ENCODE results near the gene SRPX2.

Gene SRPX2, protein sequence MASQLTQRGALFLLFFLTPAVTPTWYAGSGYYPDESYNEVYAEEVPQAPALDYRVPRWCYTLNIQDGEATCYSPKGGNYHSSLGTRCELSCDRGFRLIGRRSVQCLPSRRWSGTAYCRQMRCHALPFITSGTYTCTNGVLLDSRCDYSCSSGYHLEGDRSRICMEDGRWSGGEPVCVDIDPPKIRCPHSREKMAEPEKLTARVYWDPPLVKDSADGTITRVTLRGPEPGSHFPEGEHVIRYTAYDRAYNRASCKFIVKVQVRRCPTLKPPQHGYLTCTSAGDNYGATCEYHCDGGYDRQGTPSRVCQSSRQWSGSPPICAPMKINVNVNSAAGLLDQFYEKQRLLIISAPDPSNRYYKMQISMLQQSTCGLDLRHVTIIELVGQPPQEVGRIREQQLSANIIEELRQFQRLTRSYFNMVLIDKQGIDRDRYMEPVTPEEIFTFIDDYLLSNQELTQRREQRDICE

DNA sequence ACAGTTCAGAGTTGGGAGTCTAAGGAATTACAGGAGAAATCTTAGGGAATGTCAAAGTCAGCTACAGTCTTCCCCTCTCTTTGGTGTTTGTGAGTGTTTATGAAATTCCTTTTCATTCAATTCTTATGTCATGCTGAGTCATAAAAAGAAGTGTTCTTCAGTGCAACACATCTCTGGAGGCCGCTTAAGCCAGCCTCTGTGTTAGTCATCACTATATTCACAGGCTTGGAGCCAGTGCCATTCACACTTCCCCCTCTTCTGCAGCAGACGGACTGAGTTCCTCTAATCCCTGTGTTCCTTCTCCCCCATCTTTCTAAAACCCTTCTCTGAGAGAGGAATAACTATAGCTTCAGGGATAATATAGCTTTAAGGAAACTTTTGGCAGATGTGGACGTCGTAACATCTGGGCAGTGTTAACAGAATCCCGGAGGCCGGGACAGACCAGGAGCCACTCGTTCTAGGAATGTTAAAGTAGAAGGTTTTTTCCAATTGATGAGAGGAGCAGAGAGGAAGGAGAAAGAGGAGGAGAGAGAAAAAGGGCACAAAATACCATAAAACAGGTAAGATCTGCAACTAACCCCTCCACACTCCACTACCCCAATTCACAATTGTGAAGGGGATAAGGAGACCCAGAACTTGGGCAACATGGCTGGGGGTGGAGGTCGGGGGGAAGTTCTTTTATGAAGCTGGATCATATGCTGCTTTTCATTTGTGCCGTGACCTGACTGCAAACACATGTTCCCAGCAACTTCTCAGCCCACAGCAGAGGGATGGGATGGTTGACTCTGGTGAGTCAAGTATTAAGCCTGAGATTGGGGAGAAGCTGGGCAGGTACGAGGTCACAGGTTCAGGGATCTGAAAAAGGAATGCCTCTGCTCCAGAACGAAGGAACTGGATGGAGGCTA is at the start of gene SRPX2:
SRPX2 (plus strand) TSS at position 244 of the 905 bp plus-strand sequence. CDS start 2,124 bp downstream, outside the sequence.
- Histone ChIP-seq H3K27ac (peak within 1 kb of the TSS; percentile 32 to 80), H3K4me3 (peak within 1 kb of the TSS; percentile 64)
- no peak for DNase-seq (ENCODE audit: low spot score)
- TF ChIP-seq, protein P1, sequence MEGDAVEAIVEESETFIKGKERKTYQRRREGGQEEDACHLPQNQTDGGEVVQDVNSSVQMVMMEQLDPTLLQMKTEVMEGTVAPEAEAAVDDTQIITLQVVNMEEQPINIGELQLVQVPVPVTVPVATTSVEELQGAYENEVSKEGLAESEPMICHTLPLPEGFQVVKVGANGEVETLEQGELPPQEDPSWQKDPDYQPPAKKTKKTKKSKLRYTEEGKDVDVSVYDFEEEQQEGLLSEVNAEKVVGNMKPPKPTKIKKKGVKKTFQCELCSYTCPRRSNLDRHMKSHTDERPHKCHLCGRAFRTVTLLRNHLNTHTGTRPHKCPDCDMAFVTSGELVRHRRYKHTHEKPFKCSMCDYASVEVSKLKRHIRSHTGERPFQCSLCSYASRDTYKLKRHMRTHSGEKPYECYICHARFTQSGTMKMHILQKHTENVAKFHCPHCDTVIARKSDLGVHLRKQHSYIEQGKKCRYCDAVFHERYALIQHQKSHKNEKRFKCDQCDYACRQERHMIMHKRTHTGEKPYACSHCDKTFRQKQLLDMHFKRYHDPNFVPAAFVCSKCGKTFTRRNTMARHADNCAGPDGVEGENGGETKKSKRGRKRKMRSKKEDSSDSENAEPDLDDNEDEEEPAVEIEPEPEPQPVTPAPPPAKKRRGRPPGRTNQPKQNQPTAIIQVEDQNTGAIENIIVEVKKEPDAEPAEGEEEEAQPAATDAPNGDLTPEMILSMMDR (IDR thresholded peaks at IDR 0.05) = no peak

DNA sequence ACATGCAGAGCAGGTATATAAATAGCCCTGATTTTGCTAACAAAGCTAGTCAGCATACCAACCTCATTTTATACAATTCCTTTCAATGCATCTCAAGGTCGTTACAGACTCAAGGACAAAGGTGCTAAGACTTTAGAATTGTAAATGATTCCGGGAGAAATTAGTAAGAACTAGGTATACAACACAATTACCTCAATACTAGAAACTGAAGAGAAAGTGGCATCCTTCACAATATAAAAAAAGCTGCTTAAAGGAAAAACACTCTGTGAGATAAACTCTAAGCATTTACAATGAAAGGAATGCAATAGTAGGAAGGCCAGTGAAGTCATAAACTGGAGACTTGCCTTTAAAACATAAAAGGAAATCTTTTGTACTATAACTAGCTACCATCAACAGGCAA is 47.4 kb upstream of the SRPX2 start:
- H3K27ac ChIP-seq = no peak overlapping the region
- TF ChIP-seq, protein P1 (IDR thresholded peaks at IDR 0.05) = no peak
- H3K4me3 ChIP-seq = no peak overlapping the region
- DNase-seq (ENCODE audit: low spot score) = no peak

DNA sequence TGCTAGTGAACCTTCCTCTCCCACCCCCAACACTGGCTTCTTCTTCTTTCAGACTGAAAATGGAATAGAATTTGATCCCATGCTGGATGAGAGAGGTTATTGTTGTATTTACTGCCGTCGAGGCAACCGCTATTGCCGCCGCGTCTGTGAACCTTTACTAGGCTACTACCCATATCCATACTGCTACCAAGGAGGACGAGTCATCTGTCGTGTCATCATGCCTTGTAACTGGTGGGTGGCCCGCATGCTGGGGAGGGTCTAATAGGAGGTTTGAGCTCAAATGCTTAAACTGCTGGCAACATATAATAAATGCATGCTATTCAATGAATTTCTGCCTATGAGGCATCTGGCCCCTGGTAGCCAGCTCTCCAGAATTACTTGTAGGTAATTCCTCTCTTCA is 44.5 kb upstream of the SRPX2 start:
- Histone ChIP-seq H3K27ac (no peak overlapping the region), H3K4me3 (no peak overlapping the region)
- TF ChIP-seq, protein P1 (IDR thresholded peaks at IDR 0.05) = no peak
- no peak for DNase-seq (ENCODE audit: low spot score)

DNA sequence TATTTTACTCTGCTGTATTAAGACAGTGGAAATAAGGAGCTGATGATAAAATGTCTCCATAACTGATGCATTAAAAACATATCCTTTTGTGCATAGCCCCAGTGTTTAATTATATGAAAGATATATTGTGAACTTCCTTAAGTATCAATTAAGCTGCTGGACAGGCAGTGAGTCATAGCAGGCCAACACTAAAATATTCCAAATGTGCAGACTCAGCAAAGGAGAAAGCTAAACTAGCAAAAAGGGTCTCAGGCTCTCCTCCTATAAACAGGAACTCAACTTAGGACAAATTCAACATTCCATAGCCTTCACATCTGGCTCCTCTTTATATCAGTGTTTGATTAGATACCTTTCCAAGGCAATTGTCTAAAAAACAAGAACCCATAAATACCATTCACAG is 43.7 kb upstream of the SRPX2 start:
- no peak for DNase-seq (ENCODE audit: low spot score)
- Histone ChIP-seq H3K27ac (no peak overlapping the region), H3K4me3 (no peak overlapping the region)
- TF ChIP-seq, protein P1 (IDR thresholded peaks at IDR 0.05) = no peak

DNA sequence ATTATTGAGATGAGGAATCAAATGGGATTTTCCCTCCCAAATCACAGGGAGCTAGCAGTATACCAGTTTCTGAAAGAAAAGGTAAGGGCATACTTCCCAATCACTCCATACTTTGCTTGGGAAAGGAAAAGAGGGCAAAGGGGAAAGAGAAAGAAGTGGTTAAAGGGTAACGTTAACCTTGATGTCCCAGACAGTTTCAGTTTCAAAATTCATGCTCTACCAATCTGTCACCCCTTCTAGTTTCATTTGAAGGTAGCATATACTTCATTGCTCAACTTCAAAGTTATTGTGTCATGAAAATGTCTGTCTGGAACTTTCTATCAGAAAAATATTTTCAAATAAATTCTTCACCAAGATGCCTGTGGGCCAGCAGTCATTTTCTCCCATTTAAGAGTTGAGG is 43.2 kb upstream of the SRPX2 start:
- no peak for DNase-seq (ENCODE audit: low spot score)
- TF ChIP-seq, protein P1 (IDR thresholded peaks at IDR 0.05) = no peak

DNA sequence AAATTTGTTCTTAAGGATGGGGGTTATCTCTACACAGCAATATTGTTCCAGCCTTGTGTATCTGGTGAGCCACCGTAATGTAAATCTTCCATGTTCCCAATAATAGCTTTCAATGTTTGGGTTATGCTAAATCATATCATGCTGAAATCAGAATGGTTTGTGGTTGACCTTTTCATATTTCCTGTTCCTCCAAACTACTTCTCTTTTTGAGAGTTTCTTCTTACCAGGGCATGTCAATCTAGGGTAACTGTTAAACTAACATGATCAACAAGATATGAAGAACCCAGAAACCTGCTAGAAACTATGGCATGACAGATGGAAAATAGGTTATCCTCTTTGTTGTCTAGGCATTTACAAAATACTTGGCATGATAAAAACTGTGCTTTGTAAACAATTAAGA is 37.2 kb upstream of the SRPX2 start:
- DNase-seq (ENCODE audit: low spot score) = no peak
- TF ChIP-seq, protein P1 (IDR thresholded peaks at IDR 0.05) = no peak
- no peak overlapping the region for H3K4me3 ChIP-seq
- H3K27ac ChIP-seq = no peak overlapping the region

More for the DNA sequence above, 43.2 kb upstream of the SRPX2 start:
- Histone ChIP-seq H3K4me3 (no peak overlapping the region), H3K27ac (no peak overlapping the region)

All from coronary artery (tissue), 2 donors.